SU-DHL-6 (cell line): ENCODE measurements around the gene AVEN.

ENCODE experiments used
- H2AFZ ChIP-seq: fragments of 200-600 bp; sonication (generic); 2 replicates; pipeline ENCODE4 v1.6.1; 2014; ENCODE audit warnings: low read depth, mild to moderate bottlenecking, moderate library complexity, mixed read lengths, antibody characterized with exemption, low read length; ENCODE audit not compliant: severe bottlenecking
- H3F3A ChIP-seq: fragments of 200-600 bp; shearing (Covaris generic); 2 replicates; pipeline ENCODE4 v1.6.0; 2016; ENCODE audit warnings: antibody characterized with exemption, mild to moderate bottlenecking; ENCODE audit not compliant: insufficient read depth
- H3K27ac ChIP-seq: fragments of 200-600 bp; sonication (generic); 2 replicates; pipeline ENCODE4 v1.5.1; 2016; ENCODE audit warnings: low read depth, mild to moderate bottlenecking, low read length, moderate library complexity, mixed read lengths
- H3K27me3 ChIP-seq: fragments of 200-600 bp; sonication (generic), shearing (Covaris generic); 2 replicates; pipeline ENCODE4 v1.6.0; 2014; ENCODE audit warnings: mild to moderate bottlenecking, low read length
- H3K36me3 ChIP-seq: fragments of 200-600 bp; sonication (generic); 2 replicates; pipeline ENCODE4 v1.6.1; 2014; ENCODE audit warnings: mild to moderate bottlenecking, low read length, mixed read lengths
- H3K4me2 ChIP-seq: fragments of 300-600, 200-600 bp; shearing (Covaris generic), sonication (generic); 2 replicates; pipeline ENCODE4 v1.6.0; 2014; ENCODE audit warnings: low read length, low read depth, mild to moderate bottlenecking; ENCODE audit not compliant: poor library complexity, severe bottlenecking
- H3K4me3 ChIP-seq: fragments of 200-600 bp; sonication (generic); 2 replicates; pipeline ENCODE4 v1.5.1; 2014; ENCODE audit warnings: antibody characterized with exemption, low read length, mild to moderate bottlenecking, mixed read lengths; ENCODE audit not compliant: insufficient read depth, poor library complexity, severe bottlenecking
- H3K79me2 ChIP-seq: fragments of 200-600 bp; sonication (generic); 2 replicates; pipeline ENCODE4 v1.6.1; 2014; ENCODE audit warnings: mild to moderate bottlenecking, low read length, moderate library complexity; ENCODE audit not compliant: insufficient read depth
- H3K9ac ChIP-seq: fragments of 200-600 bp; sonication (generic); 2 replicates; pipeline ENCODE4 v1.7.0; 2014; ENCODE audit warnings: mild to moderate bottlenecking, low read length
- H3K9me2 ChIP-seq: fragments of 200-600 bp; sonication (generic); replicated peaks from 2 replicates; pipeline ENCODE4 v1.6.1; 2014; ENCODE audit warnings: low read length; ENCODE audit not compliant: insufficient read depth
- H3K9me3 ChIP-seq: fragments of 200-600 bp; sonication (generic); 2 replicates; pipeline ENCODE4 v1.6.1; 2014; ENCODE audit warnings: low read length, mixed read lengths; ENCODE audit not compliant: insufficient read depth
- H4K20me1 ChIP-seq: fragments of 200-600 bp; sonication (generic); 2 replicates; pipeline ENCODE4 v1.6.1; 2014; ENCODE audit warnings: low read depth, mild to moderate bottlenecking, antibody characterized with exemption, low read length, moderate library complexity, mixed read lengths
- CTCF ChIP-seq: fragments of 200-600 bp; sonication (generic); IDR thresholded peaks from one replicate; pipeline ENCODE4 v1.5.1; 2017; ENCODE audit warnings: antibody characterized with exemption, mild to moderate bottlenecking, low read length, moderate library complexity; ENCODE audit not compliant: insufficient read depth, poor library complexity, severe bottlenecking
- EZH2phosphoT487 ChIP-seq: fragments of 200-600 bp; sonication (generic), shearing (Covaris generic); conservative IDR thresholded peaks from 2 replicates; pipeline ENCODE4 v1.6.1; 2018; ENCODE audit warnings: mild to moderate bottlenecking, antibody characterized with exemption, low read length, moderate library complexity, mixed read lengths

The AVEN gene

GRCh38 chr15:33988384-33988783 lies 50.6 kb downstream of the AVEN start:
- H3F3A ChIP-seq, result no peaks in the 10 kb centered on the region
- H3K9me2 ChIP-seq, result no peaks in the 10 kb centered on the region
- H2AFZ ChIP-seq, result no peak overlapping the region
- H4K20me1 ChIP-seq, result no peaks in the 10 kb centered on the region
- no peaks in the 10 kb centered on the region for H3K36me3 ChIP-seq
- no peak overlapping the region for H3K27ac ChIP-seq
- no peaks in the 10 kb centered on the region for H3K9me3 ChIP-seq
- H3K9ac ChIP-seq, result no peak overlapping the region
- H3K4me2 ChIP-seq, result no peak overlapping the region
- H3K4me3 ChIP-seq, result no peak overlapping the region
- no peaks in the 10 kb centered on the region for H3K79me2 ChIP-seq
- TF ChIP-seq CTCF (no peak), EZH2phosphoT487 (no peak)
- no peaks in the 10 kb centered on the region for H3K27me3 ChIP-seq

GRCh38 chr15:33987444-33987843 lies 51.6 kb downstream of the AVEN start:
- no peaks in the 10 kb centered on the region for H4K20me1 ChIP-seq
- no peaks in the 10 kb centered on the region for H3K9me2 ChIP-seq
- H3K27ac ChIP-seq, result no peak overlapping the region
- no peaks in the 10 kb centered on the region for H3K9me3 ChIP-seq
- no peaks in the 10 kb centered on the region for H3K27me3 ChIP-seq
- no peaks in the 10 kb centered on the region for H3F3A ChIP-seq
- H3K79me2 ChIP-seq, result no peaks in the 10 kb centered on the region
- TF ChIP-seq EZH2phosphoT487 (no peak), CTCF (no peak)
- no peaks in the 10 kb centered on the region for H3K36me3 ChIP-seq
- no peak overlapping the region for H3K4me3 ChIP-seq
- no peak overlapping the region for H3K4me2 ChIP-seq
- H3K9ac ChIP-seq, result no peak overlapping the region
- no peak overlapping the region for H2AFZ ChIP-seq

- Histone ChIP-seq H3K9me3 (no peaks in the 10 kb centered on the region), H3K9ac (no peak overlapping the region), H3K27me3 (no peaks in the 10 kb centered on the region), H3K27ac (no peak overlapping the region), H4K20me1 (no peaks in the 10 kb centered on the region), H3K36me3 (no peaks in the 10 kb centered on the region), H3K4me3 (no peak overlapping the region), H3K79me2 (no peaks in the 10 kb centered on the region), H3K9me2 (no peaks in the 10 kb centered on the region), H3F3A (no peaks in the 10 kb centered on the region), H3K4me2 (no peak overlapping the region), H2AFZ (no peak overlapping the region)
- TF ChIP-seq EZH2phosphoT487 (no peak), CTCF (no peak)
Observed at GRCh38 chr15:33985751-33986150, 53.3 kb downstream of the AVEN start.

GRCh38 chr15:33985287-33985686 lies 53.7 kb downstream of the AVEN start:
- Histone ChIP-seq H3K79me2 (no peaks in the 10 kb centered on the region), H3K4me3 (no peak overlapping the region), H3F3A (no peaks in the 10 kb centered on the region), H2AFZ (no peak overlapping the region), H3K9me3 (no peaks in the 10 kb centered on the region), H3K9me2 (no peaks in the 10 kb centered on the region), H3K4me2 (no peak overlapping the region), H3K9ac (no peak overlapping the region), H3K36me3 (no peaks in the 10 kb centered on the region), H4K20me1 (no peaks in the 10 kb centered on the region), H3K27ac (no peak overlapping the region), H3K27me3 (no peaks in the 10 kb centered on the region)
- TF ChIP-seq CTCF (no peak), EZH2phosphoT487 (no peak)
